ENCODE data around the gene GRAP2. TPM values are rescaled to one million over a fixed set of nuclear protein-coding genes. Genes with fewer than 3 reads are reported as not detected.

Gene GRAP2
- total and polyA plus RNA-seq, 2 experiments from 2014 or later = 0.42 TPM; not detected in 1

DNA sequence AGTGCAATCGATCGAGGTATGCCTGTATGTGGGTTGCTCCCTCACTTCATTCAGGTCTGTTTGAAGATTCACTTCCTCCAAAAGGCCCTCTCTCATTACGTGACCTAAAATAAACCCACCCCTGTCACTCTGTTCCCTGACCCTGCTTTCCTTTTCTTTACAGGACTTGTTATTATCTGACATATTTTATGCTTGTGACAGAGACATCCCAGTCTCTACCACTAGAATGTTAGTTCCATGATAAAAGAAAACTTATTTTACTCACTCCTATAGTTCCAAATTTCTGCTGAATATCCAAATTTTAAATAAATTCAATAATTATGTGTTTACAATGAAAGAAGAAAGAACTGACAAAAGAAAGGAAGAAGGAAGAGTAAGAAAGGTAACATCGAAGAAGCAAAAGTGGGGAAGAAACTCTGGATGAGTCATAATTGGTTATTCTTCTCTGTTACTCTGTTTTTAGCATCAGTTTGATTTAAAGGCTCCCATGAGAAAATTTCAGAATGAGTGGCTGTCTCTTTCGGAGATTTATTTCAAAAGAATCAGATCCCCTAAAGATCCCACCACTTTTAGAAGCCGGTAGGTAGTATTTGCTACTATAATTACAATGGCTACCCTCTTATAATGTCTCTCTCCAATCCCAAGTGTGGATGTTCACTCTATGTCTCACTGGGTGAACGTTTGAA lies 40.8 kb upstream of the GRAP2 start:
- DNase-seq (ENCODE audit: low spot score) = no peak
- TF ChIP-seq, protein P1, sequence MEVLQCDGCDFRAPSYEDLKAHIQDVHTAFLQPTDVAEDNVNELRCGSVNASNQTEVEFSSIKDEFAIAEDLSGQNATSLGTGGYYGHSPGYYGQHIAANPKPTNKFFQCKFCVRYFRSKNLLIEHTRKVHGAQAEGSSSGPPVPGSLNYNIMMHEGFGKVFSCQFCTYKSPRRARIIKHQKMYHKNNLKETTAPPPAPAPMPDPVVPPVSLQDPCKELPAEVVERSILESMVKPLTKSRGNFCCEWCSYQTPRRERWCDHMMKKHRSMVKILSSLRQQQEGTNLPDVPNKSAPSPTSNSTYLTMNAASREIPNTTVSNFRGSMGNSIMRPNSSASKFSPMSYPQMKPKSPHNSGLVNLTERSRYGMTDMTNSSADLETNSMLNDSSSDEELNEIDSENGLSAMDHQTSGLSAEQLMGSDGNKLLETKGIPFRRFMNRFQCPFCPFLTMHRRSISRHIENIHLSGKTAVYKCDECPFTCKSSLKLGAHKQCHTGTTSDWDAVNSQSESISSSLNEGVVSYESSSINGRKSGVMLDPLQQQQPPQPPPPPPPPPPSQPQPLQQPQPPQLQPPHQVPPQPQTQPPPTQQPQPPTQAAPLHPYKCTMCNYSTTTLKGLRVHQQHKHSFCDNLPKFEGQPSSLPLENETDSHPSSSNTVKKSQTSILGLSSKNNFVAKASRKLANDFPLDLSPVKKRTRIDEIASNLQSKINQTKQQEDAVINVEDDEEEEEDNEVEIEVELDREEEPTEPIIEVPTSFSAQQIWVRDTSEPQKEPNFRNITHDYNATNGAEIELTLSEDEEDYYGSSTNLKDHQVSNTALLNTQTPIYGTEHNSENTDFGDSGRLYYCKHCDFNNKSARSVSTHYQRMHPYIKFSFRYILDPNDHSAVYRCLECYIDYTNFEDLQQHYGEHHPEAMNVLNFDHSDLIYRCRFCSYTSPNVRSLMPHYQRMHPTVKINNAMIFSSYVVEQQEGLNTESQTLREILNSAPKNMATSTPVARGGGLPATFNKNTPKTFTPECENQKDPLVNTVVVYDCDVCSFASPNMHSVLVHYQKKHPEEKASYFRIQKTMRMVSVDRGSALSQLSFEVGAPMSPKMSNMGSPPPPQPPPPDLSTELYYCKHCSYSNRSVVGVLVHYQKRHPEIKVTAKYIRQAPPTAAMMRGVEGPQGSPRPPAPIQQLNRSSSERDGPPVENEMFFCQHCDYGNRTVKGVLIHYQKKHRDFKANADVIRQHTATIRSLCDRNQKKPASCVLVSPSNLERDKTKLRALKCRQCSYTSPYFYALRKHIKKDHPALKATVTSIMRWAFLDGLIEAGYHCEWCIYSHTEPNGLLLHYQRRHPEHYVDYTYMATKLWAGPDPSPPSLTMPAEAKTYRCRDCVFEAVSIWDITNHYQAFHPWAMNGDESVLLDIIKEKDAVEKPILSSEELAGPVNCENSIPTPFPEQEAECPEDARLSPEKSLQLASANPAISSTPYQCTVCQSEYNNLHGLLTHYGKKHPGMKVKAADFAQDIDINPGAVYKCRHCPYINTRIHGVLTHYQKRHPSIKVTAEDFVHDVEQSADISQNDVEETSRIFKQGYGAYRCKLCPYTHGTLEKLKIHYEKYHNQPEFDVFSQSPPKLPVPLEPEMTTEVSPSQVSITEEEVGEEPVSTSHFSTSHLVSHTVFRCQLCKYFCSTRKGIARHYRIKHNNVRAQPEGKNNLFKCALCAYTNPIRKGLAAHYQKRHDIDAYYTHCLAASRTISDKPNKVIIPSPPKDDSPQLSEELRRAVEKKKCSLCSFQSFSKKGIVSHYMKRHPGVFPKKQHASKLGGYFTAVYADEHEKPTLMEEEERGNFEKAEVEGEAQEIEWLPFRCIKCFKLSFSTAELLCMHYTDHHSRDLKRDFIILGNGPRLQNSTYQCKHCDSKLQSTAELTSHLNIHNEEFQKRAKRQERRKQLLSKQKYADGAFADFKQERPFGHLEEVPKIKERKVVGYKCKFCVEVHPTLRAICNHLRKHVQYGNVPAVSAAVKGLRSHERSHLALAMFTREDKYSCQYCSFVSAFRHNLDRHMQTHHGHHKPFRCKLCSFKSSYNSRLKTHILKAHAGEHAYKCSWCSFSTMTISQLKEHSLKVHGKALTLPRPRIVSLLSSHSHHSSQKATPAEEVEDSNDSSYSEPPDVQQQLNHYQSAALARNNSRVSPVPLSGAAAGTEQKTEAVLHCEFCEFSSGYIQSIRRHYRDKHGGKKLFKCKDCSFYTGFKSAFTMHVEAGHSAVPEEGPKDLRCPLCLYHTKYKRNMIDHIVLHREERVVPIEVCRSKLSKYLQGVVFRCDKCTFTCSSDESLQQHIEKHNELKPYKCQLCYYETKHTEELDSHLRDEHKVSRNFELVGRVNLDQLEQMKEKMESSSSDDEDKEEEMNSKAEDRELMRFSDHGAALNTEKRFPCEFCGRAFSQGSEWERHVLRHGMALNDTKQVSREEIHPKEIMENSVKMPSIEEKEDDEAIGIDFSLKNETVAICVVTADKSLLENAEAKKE (CRISPR knock-in tag; IDR thresholded peaks at IDR 0.05) = no peak
- TF ChIP-seq, protein P2, sequence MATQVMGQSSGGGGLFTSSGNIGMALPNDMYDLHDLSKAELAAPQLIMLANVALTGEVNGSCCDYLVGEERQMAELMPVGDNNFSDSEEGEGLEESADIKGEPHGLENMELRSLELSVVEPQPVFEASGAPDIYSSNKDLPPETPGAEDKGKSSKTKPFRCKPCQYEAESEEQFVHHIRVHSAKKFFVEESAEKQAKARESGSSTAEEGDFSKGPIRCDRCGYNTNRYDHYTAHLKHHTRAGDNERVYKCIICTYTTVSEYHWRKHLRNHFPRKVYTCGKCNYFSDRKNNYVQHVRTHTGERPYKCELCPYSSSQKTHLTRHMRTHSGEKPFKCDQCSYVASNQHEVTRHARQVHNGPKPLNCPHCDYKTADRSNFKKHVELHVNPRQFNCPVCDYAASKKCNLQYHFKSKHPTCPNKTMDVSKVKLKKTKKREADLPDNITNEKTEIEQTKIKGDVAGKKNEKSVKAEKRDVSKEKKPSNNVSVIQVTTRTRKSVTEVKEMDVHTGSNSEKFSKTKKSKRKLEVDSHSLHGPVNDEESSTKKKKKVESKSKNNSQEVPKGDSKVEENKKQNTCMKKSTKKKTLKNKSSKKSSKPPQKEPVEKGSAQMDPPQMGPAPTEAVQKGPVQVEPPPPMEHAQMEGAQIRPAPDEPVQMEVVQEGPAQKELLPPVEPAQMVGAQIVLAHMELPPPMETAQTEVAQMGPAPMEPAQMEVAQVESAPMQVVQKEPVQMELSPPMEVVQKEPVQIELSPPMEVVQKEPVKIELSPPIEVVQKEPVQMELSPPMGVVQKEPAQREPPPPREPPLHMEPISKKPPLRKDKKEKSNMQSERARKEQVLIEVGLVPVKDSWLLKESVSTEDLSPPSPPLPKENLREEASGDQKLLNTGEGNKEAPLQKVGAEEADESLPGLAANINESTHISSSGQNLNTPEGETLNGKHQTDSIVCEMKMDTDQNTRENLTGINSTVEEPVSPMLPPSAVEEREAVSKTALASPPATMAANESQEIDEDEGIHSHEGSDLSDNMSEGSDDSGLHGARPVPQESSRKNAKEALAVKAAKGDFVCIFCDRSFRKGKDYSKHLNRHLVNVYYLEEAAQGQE (IDR thresholded peaks at IDR 0.05; ENCODE audit: unreplicated experiment) = no peak
- no peak for TF ChIP-seq POLR2AphosphoS5 (IDR thresholded peaks at IDR 0.05; ENCODE audit: low read depth)
- TF ChIP-seq EZH2phosphoT487 (IDR thresholded peaks at IDR 0.05; ENCODE audit: unreplicated experiment) = no peak
- TF ChIP-seq, protein P3, sequence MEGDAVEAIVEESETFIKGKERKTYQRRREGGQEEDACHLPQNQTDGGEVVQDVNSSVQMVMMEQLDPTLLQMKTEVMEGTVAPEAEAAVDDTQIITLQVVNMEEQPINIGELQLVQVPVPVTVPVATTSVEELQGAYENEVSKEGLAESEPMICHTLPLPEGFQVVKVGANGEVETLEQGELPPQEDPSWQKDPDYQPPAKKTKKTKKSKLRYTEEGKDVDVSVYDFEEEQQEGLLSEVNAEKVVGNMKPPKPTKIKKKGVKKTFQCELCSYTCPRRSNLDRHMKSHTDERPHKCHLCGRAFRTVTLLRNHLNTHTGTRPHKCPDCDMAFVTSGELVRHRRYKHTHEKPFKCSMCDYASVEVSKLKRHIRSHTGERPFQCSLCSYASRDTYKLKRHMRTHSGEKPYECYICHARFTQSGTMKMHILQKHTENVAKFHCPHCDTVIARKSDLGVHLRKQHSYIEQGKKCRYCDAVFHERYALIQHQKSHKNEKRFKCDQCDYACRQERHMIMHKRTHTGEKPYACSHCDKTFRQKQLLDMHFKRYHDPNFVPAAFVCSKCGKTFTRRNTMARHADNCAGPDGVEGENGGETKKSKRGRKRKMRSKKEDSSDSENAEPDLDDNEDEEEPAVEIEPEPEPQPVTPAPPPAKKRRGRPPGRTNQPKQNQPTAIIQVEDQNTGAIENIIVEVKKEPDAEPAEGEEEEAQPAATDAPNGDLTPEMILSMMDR (conservative IDR thresholded peaks at IDR 0.05; ENCODE audit: low read depth in 2 of 2) = no peak
- TF ChIP-seq EZH2 (IDR thresholded peaks at IDR 0.05; ENCODE audit: low read depth, unreplicated experiment) = no peak
- TF ChIP-seq ZNF331 (CRISPR knock-in tag; IDR thresholded peaks at IDR 0.05; ENCODE audit: low read depth) = no peak
- TF ChIP-seq NANOG (IDR thresholded peaks at IDR 0.05; ENCODE audit: borderline replicate concordance) = no peak
- TF ChIP-seq STAT1 (IDR thresholded peaks at IDR 0.05; ENCODE audit: unreplicated experiment) = no peak
- TF ChIP-seq, protein P4, sequence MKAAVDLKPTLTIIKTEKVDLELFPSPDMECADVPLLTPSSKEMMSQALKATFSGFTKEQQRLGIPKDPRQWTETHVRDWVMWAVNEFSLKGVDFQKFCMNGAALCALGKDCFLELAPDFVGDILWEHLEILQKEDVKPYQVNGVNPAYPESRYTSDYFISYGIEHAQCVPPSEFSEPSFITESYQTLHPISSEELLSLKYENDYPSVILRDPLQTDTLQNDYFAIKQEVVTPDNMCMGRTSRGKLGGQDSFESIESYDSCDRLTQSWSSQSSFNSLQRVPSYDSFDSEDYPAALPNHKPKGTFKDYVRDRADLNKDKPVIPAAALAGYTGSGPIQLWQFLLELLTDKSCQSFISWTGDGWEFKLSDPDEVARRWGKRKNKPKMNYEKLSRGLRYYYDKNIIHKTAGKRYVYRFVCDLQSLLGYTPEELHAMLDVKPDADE (IDR thresholded peaks at IDR 0.05) = no peak
- no peak for TF ChIP-seq JUNB (IDR thresholded peaks at IDR 0.05; ENCODE audit: unreplicated experiment)
- TF ChIP-seq ZNF114 (CRISPR knock-in tag; IDR thresholded peaks at IDR 0.05) = no peak
- no peak for TF ChIP-seq CREB1 (CRISPR knock-in tag; IDR thresholded peaks at IDR 0.05; ENCODE audit: low read depth)
- ATAC-seq = no peak
- no peak overlapping the region for H3K4me3 Mint-ChIP-seq
- no peaks in the 10 kb centered on the region for H3K9me3 Mint-ChIP-seq
- Histone ChIP-seq H3K27ac (ENCODE audit: low read depth) (no peak overlapping the region), H3F3A (replicated peaks; ENCODE audit: low read depth) (no peaks in the 10 kb centered on the region), H2AFZ (no peak overlapping the region), H3K9me2 (ENCODE audit: insufficient read depth) (no peaks in the 10 kb centered on the region), H3K4me3 (no peak overlapping the region), H4K20me1 (replicated peaks; ENCODE audit: insufficient read depth) (no peaks in the 10 kb centered on the region), H3K27me3 (ENCODE audit: insufficient read depth) (no peaks in the 10 kb centered on the region), H3K36me3 (ENCODE audit: insufficient read depth) (no peaks in the 10 kb centered on the region), H3K4me2 (no peak overlapping the region), H3K4me1 (ENCODE audit: insufficient read depth) (no peaks in the 10 kb centered on the region), H3K79me2 (replicated peaks; ENCODE audit: insufficient read depth) (no peaks in the 10 kb centered on the region)
- H3K36me3 Mint-ChIP-seq (ENCODE audit: low read depth) = no peaks in the 10 kb centered on the region
- no peak overlapping the region for H3K27ac Mint-ChIP-seq
- no peaks in the 10 kb centered on the region for H3K27me3 Mint-ChIP-seq (ENCODE audit: insufficient read depth, low read depth, poor library complexity)
- no peaks in the 10 kb centered on the region for H3K4me1 Mint-ChIP-seq
